HTERT RPE-1 (cell line): Measurements from ENCODE around the gene PRDX2.

Experiments used
- in situ Hi-C: fragments of 300-500 bp; cut with MboI; formaldehyde crosslinking; loops from 4 replicates; pipeline ENCODE4 v1.14.3; 2020; ENCODE audit warnings: low sequenced_read_pairs

Gene PRDX2

GRCh38 chr19:12792853-12793289, 8.7 kb downstream of the PRDX2 start:
- in situ Hi-C loops = no loop called here

GRCh38 chr19:12792051-12792852, 9.3 kb downstream of the PRDX2 start:
- in situ Hi-C loops = no loop called here

- in situ Hi-C loops = no loop called here
Observed at GRCh38 chr19:12791345-12792050, 10.1 kb downstream of the PRDX2 start, which contains the start of gene JUNB. TSS of gene JUNB (plus strand) at chr19:12791486. CDS start at chr19:12791772, 286 bp downstream.

GRCh38 chr19:12790628-12791344, 10.8 kb downstream of the PRDX2 start:
- in situ Hi-C loops = no loop called here

- in situ Hi-C loops = no loop called here
Observed at GRCh38 chr19:12789904-12790619, 11.5 kb downstream of the PRDX2 start.

GRCh38 chr19:12789098-12789903, 12.3 kb downstream of the PRDX2 start:
- in situ Hi-C loops = no loop called here

GRCh38 chr19:12788682-12789097, 12.9 kb downstream of the PRDX2 start:
- in situ Hi-C loops = no loop called here

GRCh38 chr19:12788042-12788681, 13.4 kb downstream of the PRDX2 start:
- in situ Hi-C loops = no loop called here

GRCh38 chr19:12787458-12787857, 14.1 kb downstream of the PRDX2 start:
- in situ Hi-C loops = no loop called here

GRCh38 chr19:12786952-12787351, 14.6 kb downstream of the PRDX2 start:
- in situ Hi-C loops = no loop called here

GRCh38 chr19:12786141-12786870, 15.3 kb downstream of the PRDX2 start:
- in situ Hi-C loops = no loop called here

GRCh38 chr19:12785431-12786031, 16.1 kb downstream of the PRDX2 start:
- in situ Hi-C loops = no loop called here

GRCh38 chr19:12784871-12785430, 16.6 kb downstream of the PRDX2 start:
- in situ Hi-C loops = no loop called here

GRCh38 chr19:12784394-12784870, 17.2 kb downstream of the PRDX2 start:
- in situ Hi-C loops = no loop called here

- in situ Hi-C loops = no loop called here
Observed at GRCh38 chr19:12783849-12784393, 17.7 kb downstream of the PRDX2 start.

- in situ Hi-C loops = no loop called here
Observed at GRCh38 chr19:12783291-12783848, 18.2 kb downstream of the PRDX2 start.
